ENCODE data around the gene DBP.

DNA sequence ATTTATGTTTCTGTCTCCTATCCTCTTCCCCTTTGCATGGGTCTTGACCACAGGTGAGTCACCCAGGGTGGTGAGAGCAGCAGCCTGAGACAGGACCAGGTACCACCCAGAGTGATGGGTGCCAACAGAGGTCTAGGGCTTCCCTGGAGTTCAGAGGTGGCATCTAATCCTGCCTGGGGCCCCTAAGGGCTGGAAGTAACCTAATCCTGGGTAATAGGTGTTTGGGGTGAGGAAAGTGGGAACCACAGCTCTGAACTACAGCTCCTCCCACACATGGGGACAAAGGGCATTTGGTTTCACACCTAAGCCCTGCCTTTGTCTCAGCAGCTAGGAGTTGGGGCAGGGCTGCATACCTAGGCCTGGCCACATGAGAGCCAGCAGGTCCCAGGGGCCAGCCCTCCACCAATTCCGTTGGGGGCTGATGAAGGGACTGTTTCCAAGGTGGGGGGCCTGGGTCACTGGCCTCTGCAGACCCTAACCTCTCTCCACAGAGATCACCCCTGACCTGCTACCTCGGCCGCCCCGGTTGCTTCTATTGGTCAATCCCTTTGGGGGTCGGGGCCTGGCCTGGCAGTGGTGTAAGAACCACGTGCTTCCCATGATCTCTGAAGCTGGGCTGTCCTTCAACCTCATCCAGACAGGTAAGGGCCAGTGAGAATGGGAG, 9.8 kb downstream of the DBP start:
- TF ChIP-seq, protein P1, sequence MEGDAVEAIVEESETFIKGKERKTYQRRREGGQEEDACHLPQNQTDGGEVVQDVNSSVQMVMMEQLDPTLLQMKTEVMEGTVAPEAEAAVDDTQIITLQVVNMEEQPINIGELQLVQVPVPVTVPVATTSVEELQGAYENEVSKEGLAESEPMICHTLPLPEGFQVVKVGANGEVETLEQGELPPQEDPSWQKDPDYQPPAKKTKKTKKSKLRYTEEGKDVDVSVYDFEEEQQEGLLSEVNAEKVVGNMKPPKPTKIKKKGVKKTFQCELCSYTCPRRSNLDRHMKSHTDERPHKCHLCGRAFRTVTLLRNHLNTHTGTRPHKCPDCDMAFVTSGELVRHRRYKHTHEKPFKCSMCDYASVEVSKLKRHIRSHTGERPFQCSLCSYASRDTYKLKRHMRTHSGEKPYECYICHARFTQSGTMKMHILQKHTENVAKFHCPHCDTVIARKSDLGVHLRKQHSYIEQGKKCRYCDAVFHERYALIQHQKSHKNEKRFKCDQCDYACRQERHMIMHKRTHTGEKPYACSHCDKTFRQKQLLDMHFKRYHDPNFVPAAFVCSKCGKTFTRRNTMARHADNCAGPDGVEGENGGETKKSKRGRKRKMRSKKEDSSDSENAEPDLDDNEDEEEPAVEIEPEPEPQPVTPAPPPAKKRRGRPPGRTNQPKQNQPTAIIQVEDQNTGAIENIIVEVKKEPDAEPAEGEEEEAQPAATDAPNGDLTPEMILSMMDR (IDR thresholded peaks at IDR 0.05), result no peak
- no peak for TF ChIP-seq POLR2A (IDR thresholded peaks at IDR 0.05)
